HepG2 (cell line): ENCODE data around the gene NAPB. TPM values are rescaled to one million over a fixed set of nuclear protein-coding genes. Genes with fewer than 3 reads are reported as not detected.
A peak's percentile ranks its signal among the peaks of the same experiment; 100 is the strongest.

ENCODE experiments used
- ADNP ChIP-seq: sonication (generic); formaldehyde crosslinking; IDR thresholded peaks from 2 replicates; pipeline ENCODE4 v1.4.0; 2020; ENCODE audit warnings: missing genetic modification reagents
- ATM ChIP-seq: fragments of 450-650 bp; IDR thresholded peaks from 2 replicates; pipeline ENCODE4 v1.7.1; 2017; ENCODE audit warnings: mild to moderate bottlenecking, borderline replicate concordance
- DMAP1 ChIP-seq: IDR thresholded peaks from 2 replicates; pipeline ENCODE4 v1.6.1; 2016
- DR1 ChIP-seq: sonication (generic); formaldehyde crosslinking; IDR thresholded peaks from 2 replicates; pipeline ENCODE4 v1.8.0; 2021; ENCODE audit warnings: mild to moderate bottlenecking, missing genetic modification reagents, inconsistent platforms
- ESRRA ChIP-seq: sonication (generic); formaldehyde crosslinking; IDR thresholded peaks from 2 replicates; pipeline ENCODE4 v1.5.1; 2020; ENCODE audit warnings: mild to moderate bottlenecking, low read depth, missing genetic modification reagents
- FOXJ3 ChIP-seq: sonication (generic); formaldehyde crosslinking; IDR thresholded peaks from 2 replicates; pipeline ENCODE4 v1.4.0; 2020; ENCODE audit warnings: missing genetic modification reagents, mild to moderate bottlenecking, borderline replicate concordance
- LCORL ChIP-seq, 2 experiments: fragments of 450-650 bp in 1 of 2; sonication (generic) in 1 of 2; formaldehyde crosslinking in 1 of 2; IDR thresholded peaks; 2 replicates each; pipeline versions ENCODE4 v1.5.0 to v1.6.1; 2017 to 2020; ENCODE audit warnings: antibody characterized with exemption in 1 of 2, missing genetic modification reagents in 1 of 2
- NR2F1 ChIP-seq, 2 experiments: fragments of 450-650 bp in 1 of 2; formaldehyde crosslinking in 1 of 2; IDR thresholded peaks; 2 replicates each; pipeline versions ENCODE4 v1.5.0 to v1.6.1; 2016 to 2020; ENCODE audit warnings: mild to moderate bottlenecking in 1 of 2, missing compliant biosample characterization in 1 of 2, missing genetic modification reagents in 1 of 2, moderate library complexity in 1 of 2
- SMAD9 ChIP-seq: sonication (generic); formaldehyde crosslinking; IDR thresholded peaks from 2 replicates; pipeline ENCODE4 v1.5.1; 2020; ENCODE audit warnings: mild to moderate bottlenecking, missing genetic modification reagents
- SNAPC2 ChIP-seq: sonication (generic); formaldehyde crosslinking; IDR thresholded peaks from 2 replicates; pipeline ENCODE4 v1.8.1; 2022; ENCODE audit warnings: mild to moderate bottlenecking, missing genetic modification reagents
- SYNCRIP ChIP-seq: fragments of 200-400 bp; formaldehyde crosslinking; IDR thresholded peaks from 2 replicates; pipeline ENCODE4 v1.6.1; 2018; ENCODE audit warnings: mild to moderate bottlenecking, low read depth, low read length; ENCODE audit not compliant: insufficient read depth
- TEAD3 ChIP-seq: optimal IDR thresholded peaks from 2 replicates; pipeline ENCODE3; 2016; ENCODE audit warnings: borderline replicate concordance
- TP53 ChIP-seq: sonication (generic); formaldehyde crosslinking; conservative IDR thresholded peaks from 2 replicates; pipeline ENCODE4 v1.4.0; 2020; ENCODE audit warnings: missing genetic modification reagents
- ZKSCAN1 ChIP-seq: fragments of 150-350 bp; IDR thresholded peaks from 2 replicates; pipeline ENCODE4 v1.6.1; 2014; ENCODE audit warnings: low read length
- ZNF17 ChIP-seq: sonication (generic); formaldehyde crosslinking; IDR thresholded peaks from 2 replicates; pipeline ENCODE4 v1.5.0; 2020; ENCODE audit warnings: mild to moderate bottlenecking, missing genetic modification reagents
- ZNF333 ChIP-seq: sonication (generic); formaldehyde crosslinking; IDR thresholded peaks from 2 replicates; pipeline ENCODE4 v1.4.0; 2020; ENCODE audit warnings: mild to moderate bottlenecking, missing genetic modification reagents, borderline replicate concordance
- ZNF572 ChIP-seq: sonication (generic); formaldehyde crosslinking; IDR thresholded peaks from 2 replicates; pipeline ENCODE4 v1.5.1; 2020; ENCODE audit warnings: mild to moderate bottlenecking, missing genetic modification reagents
- ZNF777 ChIP-seq: sonication (generic); formaldehyde crosslinking; IDR thresholded peaks from 2 replicates; pipeline ENCODE4 v1.4.0; 2020; ENCODE audit warnings: missing genetic modification reagents
- ZNF792 ChIP-seq: IDR thresholded peaks from 2 replicates; pipeline ENCODE4 v1.6.1; 2016
- ZNF839 ChIP-seq: sonication (generic); formaldehyde crosslinking; IDR thresholded peaks from 2 replicates; pipeline ENCODE4 v1.4.0; 2020; ENCODE audit warnings: missing genetic modification reagents, mild to moderate bottlenecking, borderline replicate concordance
- polyA plus RNA-seq, 8 experiments: library from polyadenylated mRNA; depleted of rRNA in 3 of 8; stranded (reverse) in 7 of 8; unstranded in 1 of 8; fragments of >200 nt; fragmentation: Illumina TruSeq in 4 of 8; extraction: Trizol in 4 of 8; gene quantifications; 2 replicates each; pipeline versions ENCODE4 v1.2.1 to v1.2.3, GENCODE V29; 2011 to 2016; ENCODE audit warnings: low read depth in 4 of 8, missing spikeins in 1 of 8, mixed read lengths in 1 of 8; ENCODE audit not compliant: insufficient read depth in 1 of 8
- total RNA-seq, 5 experiments: library from RNA; depleted of rRNA; stranded (reverse); fragments of >200 nt; fragmentation: Illumina TruSeq; extraction: Trizol; gene quantifications; 2 replicates each; pipeline ENCODE4 v1.2.3, GENCODE V29; 2016; ENCODE audit warnings: low read depth in 1 of 5
- TF ChIP-seq, protein P1 (sequence below): IDR thresholded peaks from 2 replicates; pipeline ENCODE4 v1.6.1; 2016; ENCODE audit warnings: low read depth
- TF ChIP-seq, protein P2 (sequence below): sonication (generic); formaldehyde crosslinking; IDR thresholded peaks from 2 replicates; pipeline ENCODE4 v1.9.0; 2022; ENCODE audit warnings: low read depth, missing genetic modification reagents
- TF ChIP-seq, protein P3 (sequence below): sonication (generic); formaldehyde crosslinking; IDR thresholded peaks from 2 replicates; pipeline ENCODE4 v1.4.0; 2020; ENCODE audit warnings: missing genetic modification reagents, mild to moderate bottlenecking, borderline replicate concordance
- TF ChIP-seq, protein P4 (sequence below): IDR thresholded peaks from 2 replicates; pipeline ENCODE4 v1.6.1; 2012; ENCODE audit warnings: low read depth, low read length, improper control_type of control experiment

The NAPB gene
- total and polyA plus RNA-seq, 2 of the 13 experiments (the other 11 are each of a cell fraction or from before 2014, with no cell fraction given): 15.2 to 16.1 TPM

DNA sequence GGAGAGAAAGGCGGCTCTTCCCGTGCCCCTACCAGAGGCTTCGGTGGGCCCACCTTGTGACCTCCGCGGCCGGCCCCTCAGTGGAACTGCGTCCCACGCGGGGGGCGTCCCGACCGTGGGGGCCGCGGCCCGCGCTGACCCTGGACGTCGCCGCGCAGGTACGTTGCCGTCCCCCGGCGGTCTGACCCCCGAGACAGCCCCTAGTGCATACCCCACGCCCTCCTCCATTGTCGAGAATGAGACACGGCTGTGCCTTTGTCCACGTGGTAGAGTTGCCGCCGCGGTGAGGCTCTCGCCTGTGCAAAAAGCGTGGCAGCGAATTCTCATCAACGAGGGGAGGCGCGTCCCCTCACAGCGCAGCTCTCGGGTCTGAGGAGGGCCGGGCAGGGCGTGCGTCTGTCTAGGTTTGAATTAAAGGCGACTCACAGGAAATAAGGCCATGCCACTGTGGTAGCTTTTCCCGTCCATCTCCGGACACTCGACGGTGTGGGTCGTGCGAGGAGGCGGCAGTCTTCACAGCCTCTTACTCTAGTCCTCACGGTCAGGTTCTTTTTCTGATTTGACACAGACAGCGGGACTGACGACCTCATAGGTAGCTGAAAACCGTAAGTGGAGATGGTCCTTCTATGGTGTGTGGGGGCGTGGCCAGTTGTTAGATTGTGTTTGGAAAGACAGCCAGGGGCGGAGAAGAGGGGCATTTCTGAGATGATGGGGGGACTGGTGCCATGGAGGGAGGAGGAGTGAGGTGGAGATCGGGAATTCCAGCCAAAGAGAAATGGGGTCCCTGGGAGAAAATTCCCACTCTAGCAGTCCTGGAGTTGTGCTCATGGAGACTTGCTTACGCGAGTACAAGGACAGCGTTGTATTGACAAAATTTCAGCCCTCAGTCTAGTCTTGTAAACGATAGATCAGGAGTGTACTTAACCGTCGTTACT is 70.1 kb downstream of the NAPB start (continued):
- TF ChIP-seq SYNCRIP (no peak), ESRRA (CRISPR knock-in tag) (no peak), NR2F1 (CRISPR knock-in tag; IDR thresholded peaks at IDR 0.05) (peak in 1 of 2 experiments; percentile 0; a peak in 1 of 4 replicates), SMAD9 (CRISPR knock-in tag) (peak; percentile 96), ADNP (CRISPR knock-in tag) (no peak), DMAP1 (no peak), SNAPC2 (CRISPR knock-in tag) (peak; percentile 90), ZNF792 (no peak), ZNF839 (CRISPR knock-in tag) (peak; percentile 93; the same call in 1 of the 2 replicates), FOXJ3 (no peak), TEAD3 (CRISPR knock-in tag) (peak; percentile 3), ZKSCAN1 (no peak), LCORL (IDR thresholded peaks at IDR 0.05) (no peak), LCORL (CRISPR knock-in tag; IDR thresholded peaks at IDR 0.05) (no peak; the same call in 1 of the 2 replicates), ZNF17 (CRISPR knock-in tag) (no peak), DR1 (no peak), ZNF777 (CRISPR knock-in tag) (peak; percentile 88), ZNF333 (CRISPR knock-in tag) (no peak), ZNF572 (CRISPR knock-in tag) (peak; percentile 99; the same call in 1 of the 2 replicates), ATM (no peak), TP53 (no peak)
- TF ChIP-seq, protein P1, sequence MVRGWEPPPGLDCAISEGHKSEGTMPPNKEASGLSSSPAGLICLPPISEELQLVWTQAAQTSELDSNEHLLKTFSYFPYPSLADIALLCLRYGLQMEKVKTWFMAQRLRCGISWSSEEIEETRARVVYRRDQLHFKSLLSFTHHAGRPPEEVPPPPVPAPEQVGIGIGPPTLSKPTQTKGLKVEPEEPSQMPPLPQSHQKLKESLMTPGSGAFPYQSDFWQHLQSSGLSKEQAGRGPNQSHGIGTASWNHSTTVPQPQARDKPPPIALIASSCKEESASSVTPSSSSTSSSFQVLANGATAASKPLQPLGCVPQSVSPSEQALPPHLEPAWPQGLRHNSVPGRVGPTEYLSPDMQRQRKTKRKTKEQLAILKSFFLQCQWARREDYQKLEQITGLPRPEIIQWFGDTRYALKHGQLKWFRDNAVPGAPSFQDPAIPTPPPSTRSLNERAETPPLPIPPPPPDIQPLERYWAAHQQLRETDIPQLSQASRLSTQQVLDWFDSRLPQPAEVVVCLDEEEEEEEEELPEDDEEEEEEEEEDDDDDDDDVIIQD (CRISPR knock-in tag): no peak; the same call in 1 of the 2 replicates
- TF ChIP-seq, protein P2, sequence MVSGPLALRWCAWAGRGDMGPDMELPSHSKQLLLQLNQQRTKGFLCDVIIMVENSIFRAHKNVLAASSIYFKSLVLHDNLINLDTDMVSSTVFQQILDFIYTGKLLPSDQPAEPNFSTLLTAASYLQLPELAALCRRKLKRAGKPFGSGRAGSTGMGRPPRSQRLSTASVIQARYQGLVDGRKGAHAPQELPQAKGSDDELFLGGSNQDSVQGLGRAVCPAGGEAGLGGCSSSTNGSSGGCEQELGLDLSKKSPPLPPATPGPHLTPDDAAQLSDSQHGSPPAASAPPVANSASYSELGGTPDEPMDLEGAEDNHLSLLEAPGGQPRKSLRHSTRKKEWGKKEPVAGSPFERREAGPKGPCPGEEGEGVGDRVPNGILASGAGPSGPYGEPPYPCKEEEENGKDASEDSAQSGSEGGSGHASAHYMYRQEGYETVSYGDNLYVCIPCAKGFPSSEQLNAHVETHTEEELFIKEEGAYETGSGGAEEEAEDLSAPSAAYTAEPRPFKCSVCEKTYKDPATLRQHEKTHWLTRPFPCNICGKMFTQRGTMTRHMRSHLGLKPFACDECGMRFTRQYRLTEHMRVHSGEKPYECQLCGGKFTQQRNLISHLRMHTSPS: 0 out of 2 replicates have a peak, but pooled peaks have one; percentile 37
- TF ChIP-seq, protein P3, sequence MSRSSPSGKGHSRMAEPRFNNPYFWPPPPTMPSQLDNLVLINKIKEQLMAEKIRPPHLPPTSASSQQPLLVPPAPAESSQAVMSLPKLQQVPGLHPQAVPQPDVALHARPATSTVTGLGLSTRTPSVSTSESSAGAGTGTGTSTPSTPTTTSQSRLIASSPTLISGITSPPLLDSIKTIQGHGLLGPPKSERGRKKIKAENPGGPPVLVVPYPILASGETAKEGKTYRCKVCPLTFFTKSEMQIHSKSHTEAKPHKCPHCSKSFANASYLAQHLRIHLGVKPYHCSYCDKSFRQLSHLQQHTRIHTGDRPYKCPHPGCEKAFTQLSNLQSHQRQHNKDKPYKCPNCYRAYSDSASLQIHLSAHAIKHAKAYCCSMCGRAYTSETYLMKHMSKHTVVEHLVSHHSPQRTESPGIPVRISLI (CRISPR knock-in tag): no peak
- TF ChIP-seq, protein P4, sequence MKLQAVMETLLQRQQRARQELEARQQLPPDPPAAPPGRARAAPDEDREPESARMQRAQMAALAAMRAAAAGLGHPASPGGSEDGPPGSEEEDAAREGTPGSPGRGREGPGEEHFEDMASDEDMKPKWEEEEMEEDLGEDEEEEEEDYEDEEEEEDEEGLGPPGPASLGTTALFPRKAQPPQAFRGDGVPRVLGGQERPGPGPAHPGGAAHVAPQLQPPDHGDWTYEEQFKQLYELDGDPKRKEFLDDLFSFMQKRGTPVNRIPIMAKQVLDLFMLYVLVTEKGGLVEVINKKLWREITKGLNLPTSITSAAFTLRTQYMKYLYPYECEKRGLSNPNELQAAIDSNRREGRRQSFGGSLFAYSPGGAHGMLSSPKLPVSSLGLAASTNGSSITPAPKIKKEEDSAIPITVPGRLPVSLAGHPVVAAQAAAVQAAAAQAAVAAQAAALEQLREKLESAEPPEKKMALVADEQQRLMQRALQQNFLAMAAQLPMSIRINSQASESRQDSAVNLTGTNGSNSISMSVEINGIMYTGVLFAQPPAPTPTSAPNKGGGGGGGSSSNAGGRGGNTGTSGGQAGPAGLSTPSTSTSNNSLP: no peak
